HFFc6 (cell line): ENCODE results near the gene KPNA5. TPM values are rescaled to one million over a fixed set of nuclear protein-coding genes. Genes with fewer than 3 reads are reported as not detected.
"Not testable (repeated sequence)": the region's sequence is repeated elsewhere in the genome, so short reads cannot be mapped to it uniquely, and the experiment has no call there.

Source experiments
- DNase-seq: peaks from one replicate; pipeline ENCODE4 v3.0.0-alpha.2; 2018
- H3K27ac Mint-ChIP-seq: 2 replicates; pipeline ENCODE4 v1.8.0; 2020; ENCODE audit warnings: mild to moderate bottlenecking, mixed read lengths
- H3K27me3 Mint-ChIP-seq: 2 replicates; pipeline ENCODE4 v1.8.0; 2021; ENCODE audit warnings: mild to moderate bottlenecking, moderate library complexity, mixed read lengths; ENCODE audit not compliant: insufficient read depth
- H3K36me3 Mint-ChIP-seq: 2 replicates; pipeline ENCODE4 v1.8.0; 2021; ENCODE audit warnings: low read depth, mixed read lengths
- H3K4me1 Mint-ChIP-seq: 2 replicates; pipeline ENCODE4 v1.8.0; 2020; ENCODE audit warnings: low read depth, mixed read lengths
- H3K4me3 Mint-ChIP-seq: 2 replicates; pipeline ENCODE4 v1.8.0; 2020; ENCODE audit warnings: mild to moderate bottlenecking, moderate library complexity, mixed read lengths
- H3K9me3 Mint-ChIP-seq: 2 replicates; pipeline ENCODE4 v1.8.0; 2020; ENCODE audit warnings: mild to moderate bottlenecking, mixed read lengths
- total RNA-seq, 6 experiments: library from RNA; stranded (reverse); fragmentation: NEBNext Ultra II Directional; extraction: Animal tissue kit (Norgen Biotek cat#: 25700); gene quantifications; 2 replicates in 1 of 6; 3 replicates in 5 of 6; pipeline ENCODE4 v1.2.3, GENCODE V29; 2021
- TF ChIP-seq, protein P1 (sequence below): fragments of 200-600 bp; sonication (generic); IDR thresholded peaks from 2 replicates; pipeline ENCODE4 v1.5.0; 2021; ENCODE audit warnings: antibody characterized with exemption, mild to moderate bottlenecking

KPNA5 gene
- total RNA-seq, 6 experiments from 2014 or later: 6.7 to 9.7 (median 8.8) TPM

GRCh38 chr6:116651916-116652315 lies 29.1 kb upstream of the KPNA5 start:
- TF ChIP-seq, protein P1, sequence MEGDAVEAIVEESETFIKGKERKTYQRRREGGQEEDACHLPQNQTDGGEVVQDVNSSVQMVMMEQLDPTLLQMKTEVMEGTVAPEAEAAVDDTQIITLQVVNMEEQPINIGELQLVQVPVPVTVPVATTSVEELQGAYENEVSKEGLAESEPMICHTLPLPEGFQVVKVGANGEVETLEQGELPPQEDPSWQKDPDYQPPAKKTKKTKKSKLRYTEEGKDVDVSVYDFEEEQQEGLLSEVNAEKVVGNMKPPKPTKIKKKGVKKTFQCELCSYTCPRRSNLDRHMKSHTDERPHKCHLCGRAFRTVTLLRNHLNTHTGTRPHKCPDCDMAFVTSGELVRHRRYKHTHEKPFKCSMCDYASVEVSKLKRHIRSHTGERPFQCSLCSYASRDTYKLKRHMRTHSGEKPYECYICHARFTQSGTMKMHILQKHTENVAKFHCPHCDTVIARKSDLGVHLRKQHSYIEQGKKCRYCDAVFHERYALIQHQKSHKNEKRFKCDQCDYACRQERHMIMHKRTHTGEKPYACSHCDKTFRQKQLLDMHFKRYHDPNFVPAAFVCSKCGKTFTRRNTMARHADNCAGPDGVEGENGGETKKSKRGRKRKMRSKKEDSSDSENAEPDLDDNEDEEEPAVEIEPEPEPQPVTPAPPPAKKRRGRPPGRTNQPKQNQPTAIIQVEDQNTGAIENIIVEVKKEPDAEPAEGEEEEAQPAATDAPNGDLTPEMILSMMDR: no peak
- no peak for DNase-seq
- no peaks in the 10 kb centered on the region; the same call in 1 of the 2 replicates for H3K36me3 Mint-ChIP-seq
- H3K27ac Mint-ChIP-seq: no peak overlapping the region
- no peak overlapping the region for H3K4me3 Mint-ChIP-seq
- no peaks in the 10 kb centered on the region for H3K9me3 Mint-ChIP-seq
- H3K27me3 Mint-ChIP-seq: no peaks in the 10 kb centered on the region
- H3K4me1 Mint-ChIP-seq: peaks cover 9% of the 10 kb centered on the region

- Mint-ChIP-seq H3K4me1 (peaks cover 44% of the 10 kb centered on the region), H3K4me3 (no peak overlapping the region), H3K9me3 (no peaks in the 10 kb centered on the region), H3K27me3 (no peaks in the 10 kb centered on the region), H3K27ac (no peak overlapping the region), H3K36me3 (peaks cover 9% of the 10 kb centered on the region; the same call in 1 of the 2 replicates)
- DNase-seq: no peak
- TF ChIP-seq, protein P1: no peak
Measured at GRCh38 chr6:116661594-116661993, 19.4 kb upstream of the KPNA5 start.

DNA sequence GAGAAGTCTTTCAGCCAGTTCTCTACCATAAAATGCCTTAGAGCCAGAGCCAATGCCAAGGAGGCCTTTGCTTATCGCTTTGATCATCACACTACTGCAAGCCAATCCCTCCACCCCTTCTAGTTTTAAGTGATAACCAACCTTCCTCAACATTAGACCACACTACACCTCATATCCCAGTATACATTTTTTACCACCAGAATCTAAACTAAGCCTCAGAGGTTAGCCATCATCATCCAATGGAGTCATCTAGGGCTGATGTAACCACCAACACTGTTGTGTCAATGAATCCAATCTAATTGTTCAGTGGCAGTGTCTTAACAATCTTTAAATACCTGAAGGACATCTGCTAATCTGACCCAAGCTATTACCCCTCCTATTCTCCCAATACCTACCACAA lies 18.8 kb upstream of the KPNA5 start:
- TF ChIP-seq, protein P1: no peak
- H3K4me1 Mint-ChIP-seq: peaks cover 50% of the 10 kb centered on the region
- H3K27me3 Mint-ChIP-seq: no peaks in the 10 kb centered on the region
- no peak overlapping the region for H3K27ac Mint-ChIP-seq
- H3K9me3 Mint-ChIP-seq: no peaks in the 10 kb centered on the region
- no peak overlapping the region for H3K4me3 Mint-ChIP-seq
- peaks cover 9% of the 10 kb centered on the region; the same call in 1 of the 2 replicates for H3K36me3 Mint-ChIP-seq
- DNase-seq: no peak

DNA sequence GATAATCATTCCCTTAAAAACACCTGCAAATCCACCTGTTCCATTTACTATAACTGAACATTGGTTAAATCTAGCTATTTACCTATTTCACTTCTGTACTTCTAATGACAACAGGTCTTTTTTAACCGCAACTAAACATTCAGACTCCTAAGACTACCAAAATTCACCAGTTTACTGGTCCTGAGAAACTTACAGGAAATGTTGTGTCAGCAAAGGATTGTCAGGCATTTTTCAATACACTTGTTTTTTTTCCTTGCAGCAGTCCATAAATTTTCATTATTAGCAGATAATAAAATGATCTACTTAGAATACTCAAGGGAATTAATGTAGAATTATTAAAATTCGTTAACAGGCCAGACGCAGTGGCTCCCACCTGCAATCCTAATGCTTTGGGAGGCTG lies 17.7 kb upstream of the KPNA5 start:
- Mint-ChIP-seq H3K27me3 (no peaks in the 10 kb centered on the region), H3K4me3 (no peak overlapping the region), H3K4me1 (peaks cover 54% of the 10 kb centered on the region), H3K27ac (no peak overlapping the region), H3K36me3 (peaks cover 13% of the 10 kb centered on the region), H3K9me3 (no peaks in the 10 kb centered on the region)
- TF ChIP-seq, protein P1: no peak
- no peak for DNase-seq

GRCh38 chr6:116664169-116664568 lies 16.8 kb upstream of the KPNA5 start:
- not testable (repeated sequence) for H3K9me3 Mint-ChIP-seq, H3K36me3 Mint-ChIP-seq, H3K4me3 Mint-ChIP-seq, H3K27me3 Mint-ChIP-seq, DNase-seq, H3K27ac Mint-ChIP-seq
- H3K4me1 Mint-ChIP-seq: peaks cover 54% of the 10 kb centered on the region

- peaks cover 54% of the 10 kb centered on the region for H3K4me1 Mint-ChIP-seq
- H3K27me3 Mint-ChIP-seq: peaks cover 3% of the 10 kb centered on the region; the same call in 1 of the 2 replicates
- peak overlapping the region; percentile 80 for H3K4me3 Mint-ChIP-seq
Measured at GRCh38 chr6:116665464-116665863, 15.5 kb upstream of the KPNA5 start.

More at GRCh38 chr6:116665464-116665863, 15.5 kb upstream of the KPNA5 start:
- DNase-seq: no peak
- Mint-ChIP-seq H3K9me3 (no peaks in the 10 kb centered on the region), H3K27ac (no peak overlapping the region; the same call in 1 of the 2 replicates), H3K36me3 (peaks cover 9% of the 10 kb centered on the region; the same call in 1 of the 2 replicates)
- TF ChIP-seq, protein P1: no peak
